ENCODE data around the gene RBM20. TPM values are rescaled to one million over a fixed set of nuclear protein-coding genes. Genes with fewer than 3 reads are reported as not detected.
"Not testable (repeated sequence)": the region's sequence is repeated elsewhere in the genome, so short reads cannot be mapped to it uniquely, and the experiment has no call there.

Gene RBM20
- total and polyA plus RNA-seq, 2 donors from 2014 or later = 0.88 to 2.1 TPM

GRCh38 chr10:110704906-110705476 lies 60.9 kb downstream of the RBM20 start:
- Histone ChIP-seq H3K4me3 (ENCODE audit: low read length in 3 of 3) (no peak overlapping the region), H3K36me3 (ENCODE audit: control insufficient read depth in 2 of 3, insufficient read depth in 3 of 3, low read length in 3 of 3) (no peaks in the 10 kb centered on the region), H3K9me3 (ENCODE audit: control insufficient read depth in 2 of 3, insufficient read depth in 1 of 3, low read length in 3 of 3) (no peaks in the 10 kb centered on the region), H3K9ac (ENCODE audit: low read length in 3 of 3) (no peak overlapping the region), H3K27ac (ENCODE audit: low read depth in 2 of 2, low read length in 2 of 2) (no peak overlapping the region), H3K4me1 (ENCODE audit: control insufficient read depth in 2 of 3, insufficient read depth in 2 of 3, low read depth in 1 of 3, low read length in 3 of 3) (no peaks in the 10 kb centered on the region), H3K27me3 (ENCODE audit: control insufficient read depth, insufficient read depth, low read length) (no peaks in the 10 kb centered on the region)
- FAIRE-seq (no peak), DNase-seq (no peak)
- intact Hi-C loops (cut with DNase I) = no loop called here
- TF ChIP-seq CTCF (IDR thresholded peaks at IDR 0.05; ENCODE audit: borderline replicate concordance, extremely low read depth, insufficient read depth) = no peak

- intact Hi-C loops (cut with DNase I); FAIRE-seq; H3K27me3 ChIP-seq (ENCODE audit: control insufficient read depth, insufficient read depth, low read length): not testable (repeated sequence)
Measured at GRCh38 chr10:110705596-110705995, 61.5 kb downstream of the RBM20 start.

GRCh38 chr10:110706690-110707098 lies 62.6 kb downstream of the RBM20 start:
- Histone ChIP-seq H3K4me1 (ENCODE audit: control insufficient read depth in 2 of 3, insufficient read depth in 2 of 3, low read depth in 1 of 3, low read length in 3 of 3) (no peaks in the 10 kb centered on the region), H3K9ac (ENCODE audit: low read length in 3 of 3) (no peak overlapping the region), H3K36me3 (ENCODE audit: control insufficient read depth in 2 of 3, insufficient read depth in 3 of 3, low read length in 3 of 3) (no peaks in the 10 kb centered on the region), H3K27ac (ENCODE audit: low read depth in 2 of 2, low read length in 2 of 2) (no peak overlapping the region), H3K27me3 (ENCODE audit: control insufficient read depth, insufficient read depth, low read length) (no peaks in the 10 kb centered on the region), H3K4me3 (ENCODE audit: low read length in 3 of 3) (no peak overlapping the region), H3K9me3 (ENCODE audit: control insufficient read depth in 2 of 3, insufficient read depth in 1 of 3, low read length in 3 of 3) (no peaks in the 10 kb centered on the region)
- intact Hi-C loops (cut with DNase I) = no loop called here
- no peak for DNase-seq
- TF ChIP-seq CTCF (IDR thresholded peaks at IDR 0.05; ENCODE audit: borderline replicate concordance, extremely low read depth, insufficient read depth) = no peak
- FAIRE-seq = no peak

More at GRCh38 chr10:110705596-110705995, 61.5 kb downstream of the RBM20 start:
- not testable (repeated sequence) for H3K27ac ChIP-seq (ENCODE audit: low read depth in 2 of 2, low read length in 2 of 2); H3K9ac ChIP-seq (ENCODE audit: low read length in 3 of 3); DNase-seq; H3K36me3 ChIP-seq (ENCODE audit: control insufficient read depth in 2 of 3, insufficient read depth in 3 of 3, low read length in 3 of 3); H3K4me1 ChIP-seq (ENCODE audit: control insufficient read depth in 2 of 3, insufficient read depth in 2 of 3, low read depth in 1 of 3, low read length in 3 of 3); H3K4me3 ChIP-seq (ENCODE audit: low read length in 3 of 3); H3K9me3 ChIP-seq (ENCODE audit: control insufficient read depth in 2 of 3, insufficient read depth in 1 of 3, low read length in 3 of 3)

- Histone ChIP-seq H3K9me3 (ENCODE audit: control insufficient read depth in 2 of 3, insufficient read depth in 1 of 3, low read length in 3 of 3) (no peaks in the 10 kb centered on the region), H3K9ac (ENCODE audit: low read length in 3 of 3) (no peak overlapping the region), H3K4me1 (ENCODE audit: control insufficient read depth in 2 of 3, insufficient read depth in 2 of 3, low read depth in 1 of 3, low read length in 3 of 3) (no peaks in the 10 kb centered on the region), H3K27me3 (ENCODE audit: control insufficient read depth, insufficient read depth, low read length) (no peaks in the 10 kb centered on the region), H3K27ac (ENCODE audit: low read depth in 2 of 2, low read length in 2 of 2) (no peak overlapping the region), H3K36me3 (ENCODE audit: control insufficient read depth in 2 of 3, insufficient read depth in 3 of 3, low read length in 3 of 3) (no peaks in the 10 kb centered on the region), H3K4me3 (ENCODE audit: low read length in 3 of 3) (no peak overlapping the region)
- FAIRE-seq = no peak
- no peak for TF ChIP-seq CTCF (IDR thresholded peaks at IDR 0.05; ENCODE audit: borderline replicate concordance, extremely low read depth, insufficient read depth)
- intact Hi-C loops (cut with DNase I) = no loop called here
- no peak for DNase-seq
Measured at GRCh38 chr10:110708776-110709443, 64.8 kb downstream of the RBM20 start.
